Epithelial cell of proximal tubule (primary cell): ENCODE data around the gene DAPK2. TPM values are rescaled to one million over a fixed set of nuclear protein-coding genes. Genes with fewer than 3 reads are reported as not detected.

Experiments
- DNase-seq: peaks from one replicate; pipeline ENCODE4 v3.0.0-alpha.2; 2011; ENCODE audit warnings: low read depth
- H3K4me3 ChIP-seq: 2 replicates; pipeline ENCODE4 v1.5.1; 2011; ENCODE audit warnings: low read depth, mild to moderate bottlenecking, low read length
- CTCF ChIP-seq: conservative IDR thresholded peaks from 2 replicates; pipeline ENCODE4 v1.5.1; 2012; ENCODE audit warnings: low read depth, mild to moderate bottlenecking, low read length
- total RNA-seq: library from RNA; depleted of rRNA; stranded (reverse); fragments of >200 nt; gene quantifications from 2 replicates; pipeline ENCODE4 v1.2.3, GENCODE V29; 2015

The DAPK2 gene
- total RNA-seq, 1 donor from 2014 or later = 7.3 TPM

GRCh38 chr15:63881431-63881830, 164.9 kb downstream of the DAPK2 start:
- H3K4me3 ChIP-seq = no peak overlapping the region
- DNase-seq = no peak
- TF ChIP-seq CTCF = no peak

GRCh38 chr15:63880744-63881143, 165.5 kb downstream of the DAPK2 start:
- TF ChIP-seq CTCF = no peak
- H3K4me3 ChIP-seq = no peak overlapping the region
- DNase-seq = peak; percentile 4

- TF ChIP-seq CTCF = no peak
- no peak overlapping the region for H3K4me3 ChIP-seq
- DNase-seq = no peak
Measured at GRCh38 chr15:63879995-63880394, 166.3 kb downstream of the DAPK2 start.

GRCh38 chr15:63879211-63879610, 167.1 kb downstream of the DAPK2 start:
- no peak for DNase-seq
- TF ChIP-seq CTCF = no peak
- no peak overlapping the region for H3K4me3 ChIP-seq

- TF ChIP-seq CTCF = no peak
- H3K4me3 ChIP-seq = no peak overlapping the region
- no peak for DNase-seq
Measured at GRCh38 chr15:63877713-63878271, 168.5 kb downstream of the DAPK2 start.

- no peak for TF ChIP-seq CTCF
- no peak overlapping the region for H3K4me3 ChIP-seq
- no peak for DNase-seq
Measured at GRCh38 chr15:63876085-63876662, 170.1 kb downstream of the DAPK2 start.

GRCh38 chr15:63874616-63875015, 171.7 kb downstream of the DAPK2 start:
- TF ChIP-seq CTCF = no peak
- no peak overlapping the region for H3K4me3 ChIP-seq
- no peak for DNase-seq
